Head of caudate nucleus (tissue), 42 donors: ENCODE results near the gene PIK3R5.

Experiments used
- DNase-seq, 42 donors: peaks; one replicate each; pipeline versions ENCODE4 v3.0.0 to v3.0.0-alpha.2; 2020 to 2021; ENCODE audit warnings: mixed read lengths in 7 of 42
- intact Hi-C: fragments of 100-400 bp; cut with DNase I; formaldehyde crosslinking; loops from one replicate; pipeline ENCODE4 v1.15.0; 2022

The PIK3R5 gene

DNA sequence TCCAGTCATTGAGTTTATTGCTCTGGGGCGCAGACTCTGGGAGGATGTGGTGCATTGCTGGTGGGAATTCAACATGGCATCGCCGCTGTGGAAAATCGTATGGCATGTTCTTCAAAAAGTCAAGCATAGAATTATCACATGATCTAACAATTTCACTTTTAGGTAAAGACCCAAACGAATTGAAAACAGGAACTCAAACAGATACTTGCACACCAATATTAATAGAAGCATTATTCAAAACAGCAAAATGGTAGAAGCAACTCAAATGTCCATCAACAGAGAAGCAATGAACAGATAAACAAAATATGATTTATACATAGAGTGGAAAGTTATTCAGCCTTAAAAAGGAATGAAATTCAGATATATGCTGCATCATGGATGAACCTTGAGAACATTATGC is 113.9 kb downstream of the PIK3R5 start:
- intact Hi-C loops = no loop called here
- DNase-seq = no peak

DNA sequence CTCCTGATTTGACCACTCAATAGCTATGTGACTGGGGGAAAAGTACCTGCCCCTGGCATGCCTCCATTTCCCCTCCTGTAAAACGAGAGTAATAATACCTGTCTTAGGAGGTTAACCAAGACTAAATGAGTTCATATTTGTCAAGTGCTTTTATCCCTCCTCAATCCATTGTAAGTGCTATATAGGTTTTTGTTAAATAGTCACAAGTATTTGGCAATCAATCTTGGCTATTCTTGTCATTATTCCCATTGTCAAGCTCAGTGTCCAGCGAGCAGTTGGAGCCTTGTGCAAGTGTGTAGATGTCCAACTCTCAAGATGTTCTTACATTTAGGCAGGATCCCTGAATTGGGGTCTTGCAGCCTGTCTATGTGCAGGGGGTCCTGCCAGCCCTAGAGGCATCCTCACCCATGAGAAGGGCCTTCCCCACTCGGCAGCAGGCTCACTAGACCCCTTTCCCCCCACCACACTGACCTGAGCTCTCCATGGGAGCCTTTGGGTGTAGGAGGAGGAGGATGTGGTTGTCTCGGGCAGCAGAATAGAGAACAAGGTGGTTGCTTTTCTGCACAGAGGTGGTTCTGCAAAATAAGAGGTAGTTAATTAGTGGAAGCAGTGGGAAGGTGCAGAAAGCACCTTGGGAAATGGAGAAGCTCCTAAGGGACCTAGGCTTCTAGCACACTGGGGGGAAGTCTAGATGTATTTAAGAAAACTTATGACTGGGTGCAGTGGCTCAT is 116.0 kb downstream of the PIK3R5 start:
- DNase-seq = peak in 1 of 42 donors; percentile 3
- intact Hi-C loops = no loop called here

DNA sequence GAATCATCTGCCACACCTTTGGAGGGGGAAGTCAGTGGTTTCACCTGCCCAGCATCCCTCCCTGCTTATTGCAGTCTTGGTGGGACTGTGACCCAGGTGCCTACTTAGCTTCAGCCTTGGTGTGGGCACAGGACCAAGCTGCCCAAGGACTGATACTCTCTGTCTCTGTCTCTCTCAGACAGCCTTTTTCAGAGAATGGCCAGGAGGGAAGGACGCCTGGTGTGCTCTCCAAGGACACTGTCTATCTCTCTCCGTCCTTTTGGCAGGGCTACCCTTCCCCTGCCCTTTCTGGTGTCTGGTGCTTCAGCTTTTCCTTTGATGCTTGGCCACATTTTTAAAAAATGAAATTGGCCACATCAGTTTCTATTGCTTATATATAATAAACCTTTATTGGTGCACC is 117.6 kb downstream of the PIK3R5 start:
- no peak for DNase-seq
- intact Hi-C loops = no loop called here

DNA sequence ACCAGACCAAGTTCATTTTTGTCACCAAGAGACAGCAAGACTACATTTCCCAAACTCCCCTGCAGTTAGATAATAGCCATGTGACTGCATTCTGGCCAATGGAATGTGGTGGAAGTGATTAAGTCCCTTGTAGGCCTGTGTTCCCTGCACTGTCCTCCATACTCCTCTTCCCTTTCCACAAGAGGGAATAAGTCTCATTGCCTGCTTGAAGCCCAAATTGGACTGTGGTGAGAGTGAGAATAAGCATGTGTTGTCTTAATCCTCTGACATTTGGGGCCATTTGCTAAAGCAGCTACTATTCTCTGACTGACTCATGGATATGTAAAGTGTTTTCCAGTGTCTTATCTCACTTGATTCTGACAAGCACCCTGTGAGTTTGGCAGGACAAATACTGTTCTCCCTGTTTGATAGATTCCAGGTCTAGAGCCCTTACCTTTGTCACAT is 118.7 kb downstream of the PIK3R5 start:
- peak in 19 of 42 donors; percentile 15 to 74 (median 48) for DNase-seq
- intact Hi-C loops = no loop called here

DNA sequence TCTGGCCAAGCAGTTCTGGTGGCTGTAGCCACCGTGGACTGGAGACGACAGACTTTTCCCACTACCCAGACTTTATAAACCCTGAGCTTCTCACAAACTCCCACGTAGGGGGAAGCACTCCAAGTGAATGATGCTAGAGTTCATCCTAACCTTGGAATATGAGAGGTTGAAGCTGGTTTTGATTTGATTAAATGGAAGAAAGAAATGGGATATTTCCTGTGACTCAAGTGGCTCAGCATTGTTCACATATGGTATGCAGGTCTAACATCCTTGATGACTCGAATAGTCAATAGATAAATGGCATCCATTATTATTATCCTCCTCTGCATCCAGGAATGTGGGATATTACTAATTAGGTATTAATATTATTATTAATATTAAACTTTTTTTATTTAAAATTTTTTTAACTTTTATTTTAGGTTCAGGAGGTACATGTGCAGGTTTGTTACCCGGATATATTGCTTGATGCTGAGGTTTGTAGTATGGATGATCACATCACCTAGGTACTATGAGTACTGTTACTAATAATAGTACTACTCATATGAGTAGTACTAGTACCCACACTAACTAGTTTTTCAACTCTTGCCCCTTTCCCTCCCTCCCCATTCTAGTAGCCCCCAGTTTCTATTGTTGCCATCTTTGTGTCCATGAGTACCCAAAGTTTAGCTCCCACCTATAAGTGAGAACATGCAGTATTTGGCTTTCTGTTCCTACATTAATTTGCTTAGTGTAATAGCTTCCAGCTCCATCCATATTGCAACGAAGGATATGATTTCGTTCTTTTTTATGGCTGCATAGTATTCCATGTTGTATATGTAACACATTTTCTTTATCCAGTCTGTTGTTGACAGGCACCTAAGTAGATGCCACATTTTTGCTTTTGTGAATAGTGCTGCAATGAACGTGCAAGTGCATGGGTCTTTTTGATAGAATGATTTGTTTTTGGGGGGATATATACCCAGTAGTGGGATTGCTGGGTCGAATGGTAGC is 121.0 kb downstream of the PIK3R5 start:
- intact Hi-C loops = no loop called here
- no peak for DNase-seq

DNA sequence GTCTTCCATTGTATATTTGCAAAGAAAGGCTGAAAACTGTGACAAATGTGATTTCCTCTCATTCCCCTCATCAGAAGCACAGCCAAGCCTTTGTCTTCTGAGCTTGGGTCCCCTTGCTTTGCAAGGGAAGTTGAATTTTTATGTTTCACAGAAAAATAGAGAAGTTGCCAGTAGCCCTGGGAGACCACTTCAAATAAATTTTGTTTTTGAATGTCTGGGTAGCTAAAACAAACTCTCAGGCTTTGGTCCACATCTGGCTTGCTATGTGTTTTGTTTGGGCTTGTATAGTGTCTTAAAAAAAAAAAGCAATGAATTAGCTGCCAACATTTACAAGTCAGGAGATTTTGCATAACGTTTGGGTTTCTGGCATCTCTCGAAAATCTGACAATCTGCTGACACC is 122.2 kb downstream of the PIK3R5 start:
- intact Hi-C loops = no loop called here
- DNase-seq = no peak

- DNase-seq = no peak
- intact Hi-C loops = no loop called here
Measured at GRCh38 chr17:8841844-8842243, 123.7 kb downstream of the PIK3R5 start.

DNA sequence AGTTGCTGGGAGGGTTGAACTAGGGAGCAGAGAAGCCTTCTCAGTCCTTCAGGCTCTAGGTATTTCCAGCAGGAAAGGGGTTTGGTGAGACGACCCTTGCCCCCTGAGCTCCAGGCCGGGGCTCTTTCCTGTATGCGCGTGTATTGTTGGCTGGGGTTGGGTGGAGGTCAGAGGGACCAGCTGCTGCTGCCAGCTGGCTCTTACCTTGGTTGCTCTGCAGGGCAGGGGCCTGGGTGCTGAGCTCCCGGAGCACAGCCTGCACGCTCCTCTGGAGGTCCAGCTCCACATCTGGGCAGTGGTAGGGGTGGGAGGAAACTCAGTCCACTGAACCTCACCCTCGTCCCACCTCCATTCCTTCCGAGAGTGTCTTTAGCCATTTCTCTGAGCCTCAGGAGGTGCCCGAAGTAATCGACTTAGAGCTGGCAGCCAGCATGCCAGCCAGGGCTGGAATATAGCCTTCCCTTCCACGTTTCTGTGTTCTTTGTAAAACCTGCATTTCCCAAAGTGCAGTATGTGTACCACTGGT is 126.0 kb downstream of the PIK3R5 start:
- intact Hi-C loops = no loop called here
- DNase-seq = peak in 1 of 42 donors; percentile 1

DNA sequence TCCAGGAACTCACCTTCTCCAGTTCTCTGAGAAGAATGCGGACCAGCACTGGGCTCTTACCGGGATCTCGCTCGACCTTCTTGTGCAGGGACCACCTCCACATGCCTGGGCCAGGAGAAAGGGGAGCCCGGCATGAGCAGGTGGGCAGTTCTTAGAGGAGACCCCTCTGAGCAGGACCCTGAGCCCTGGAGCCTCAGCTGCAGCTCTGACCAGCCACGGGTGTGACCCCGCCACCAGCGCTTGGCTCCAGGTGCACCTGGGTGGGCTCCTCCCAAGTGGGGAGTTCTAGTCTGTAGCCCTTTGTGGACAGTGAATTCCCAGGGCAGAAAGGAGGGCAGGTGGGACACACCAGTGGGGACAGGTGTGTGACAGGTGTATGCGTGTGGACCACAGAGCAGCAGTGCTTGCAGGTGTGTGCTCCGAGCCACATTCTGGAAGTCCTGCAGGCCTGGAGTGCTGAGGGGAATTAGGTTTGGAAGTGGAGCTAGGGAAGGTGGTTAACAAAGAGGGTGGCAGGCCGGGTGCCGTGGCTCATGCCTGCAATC is 126.9 kb downstream of the PIK3R5 start:
- DNase-seq = peak in 1 of 42 donors; percentile 12
- intact Hi-C loops = no loop called here

DNA sequence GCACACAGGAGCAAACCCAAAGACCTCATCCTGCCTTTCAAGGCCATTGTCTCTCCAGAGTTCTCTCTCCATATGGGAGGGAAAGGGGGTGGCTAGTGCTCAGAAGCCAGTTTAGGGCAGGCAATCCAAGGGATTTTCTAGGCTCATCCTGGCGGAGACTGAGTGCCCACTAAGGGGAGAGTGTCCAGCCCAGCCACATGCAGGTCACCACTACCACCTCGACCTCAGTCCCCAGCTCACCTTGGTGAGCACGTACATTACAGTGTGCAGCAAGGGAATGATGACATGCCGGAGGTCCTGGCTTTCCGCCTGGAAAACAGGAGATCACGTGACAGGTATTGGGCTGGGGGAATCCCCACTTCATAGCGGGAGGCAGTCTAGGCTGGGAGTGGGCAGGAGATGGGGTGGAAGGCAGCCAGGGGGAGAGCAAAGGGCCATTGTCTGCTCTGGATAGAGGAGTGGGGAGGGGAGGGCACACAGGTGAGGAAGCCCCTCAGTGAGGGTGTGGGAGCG is 127.9 kb downstream of the PIK3R5 start:
- DNase-seq = peak in 2 of 42 donors; percentile 15
- intact Hi-C loops = no loop called here

GRCh38 chr17:8836821-8837562 is 128.5 kb downstream of the PIK3R5 start:
- intact Hi-C loops = no loop called here

GRCh38 chr17:8835631-8836364 is 129.7 kb downstream of the PIK3R5 start:
- intact Hi-C loops = no loop called here
- peak in 3 of 42 donors; percentile 2 to 15 (median 13) for DNase-seq

More at GRCh38 chr17:8836821-8837562, 128.5 kb downstream of the PIK3R5 start:
- DNase-seq = peak in 3 of 42 donors; percentile 13 to 27 (median 25)

- DNase-seq = peak in 3 of 42 donors; percentile 3 to 22 (median 6)
- intact Hi-C loops = no loop called here
Measured at GRCh38 chr17:8835106-8835505, 130.4 kb downstream of the PIK3R5 start.

DNA sequence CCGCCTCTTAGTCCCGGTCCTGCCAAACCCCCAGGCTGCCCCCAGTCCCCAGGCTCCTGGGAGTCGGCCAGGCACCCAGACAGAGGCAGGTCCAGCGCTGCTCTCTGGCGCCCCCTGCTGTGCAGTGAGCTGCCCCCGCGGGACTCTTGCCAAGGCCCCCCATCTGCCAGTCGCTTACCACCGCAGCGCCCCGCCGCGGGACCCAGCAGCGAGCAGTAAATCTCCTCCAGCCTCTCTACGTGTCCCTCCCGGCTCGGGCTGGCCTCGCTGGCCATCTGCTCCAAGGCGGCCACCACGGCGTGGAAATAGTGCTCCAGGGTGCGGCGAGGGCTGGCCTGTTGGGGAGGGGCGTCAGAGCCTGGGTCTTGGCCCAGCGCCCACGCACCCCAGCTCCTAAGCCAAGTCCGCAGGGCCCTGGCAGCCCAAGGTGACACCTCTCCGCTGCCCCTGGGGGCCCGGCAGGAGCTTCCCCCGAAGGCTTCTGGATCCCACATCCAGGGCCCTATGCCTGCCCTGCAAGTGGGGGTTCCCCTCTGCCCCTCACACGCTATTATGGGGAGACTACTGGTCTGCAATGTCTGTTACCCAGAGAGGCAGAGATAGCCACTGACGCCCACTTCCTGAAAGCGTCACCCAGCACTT is 132.7 kb downstream of the PIK3R5 start:
- DNase-seq = peak in 5 of 42 donors; percentile 24 to 36 (median 35)
- intact Hi-C loops = no loop called here

GRCh38 chr17:8831234-8831849 is 134.2 kb downstream of the PIK3R5 start:
- intact Hi-C loops = no loop called here
- DNase-seq = peak in 3 of 42 donors; percentile 5 to 16 (median 8)

DNA sequence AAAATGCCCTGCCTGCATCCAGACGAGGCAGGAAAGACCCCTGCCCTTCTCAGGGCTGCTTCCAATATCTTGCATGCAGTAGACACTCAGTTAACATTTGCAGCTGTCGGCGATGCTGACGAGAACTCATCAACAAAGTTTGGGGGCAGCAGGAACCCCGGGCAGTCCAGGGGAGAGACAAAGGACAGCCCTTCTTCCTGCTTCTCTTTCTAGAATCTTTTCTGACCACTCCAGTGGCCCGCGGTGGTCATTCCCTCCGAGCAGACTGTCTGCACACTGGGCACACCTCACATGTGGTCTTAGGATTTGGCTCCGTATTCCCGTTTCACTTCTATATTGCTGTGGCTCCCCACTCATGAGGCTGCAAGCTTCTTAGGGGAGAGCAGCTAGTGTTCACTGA is 135.4 kb downstream of the PIK3R5 start:
- peak in 3 of 42 donors; percentile 12 to 18 (median 13) for DNase-seq
- intact Hi-C loops = no loop called here
